ENCODE data around the gene LTBP3.

LTBP3 gene

DNA sequence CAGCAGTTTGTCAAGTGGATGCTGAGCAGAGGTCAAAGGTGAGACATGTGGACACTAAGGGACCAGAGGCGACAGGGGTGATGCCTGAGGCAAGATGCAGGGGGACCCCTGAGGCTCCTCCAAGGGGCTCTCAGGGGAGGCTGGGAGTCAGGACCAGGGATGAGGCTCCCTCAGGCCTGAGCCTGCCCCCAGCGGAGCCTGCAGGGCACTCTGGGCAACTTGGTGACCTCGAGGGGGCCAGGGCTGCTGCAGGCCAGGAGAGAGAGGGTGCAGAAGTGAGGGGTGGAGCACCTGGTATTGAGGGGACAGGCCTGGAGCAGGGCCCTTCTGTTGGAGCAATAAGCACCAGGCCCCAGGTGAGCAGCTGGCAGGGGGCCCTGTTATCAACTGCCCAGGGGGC, 23.8 kb upstream of the LTBP3 start:
- Histone ChIP-seq H3K4me1 (no peaks in the 10 kb centered on the region), H3K9ac (no peak overlapping the region), H3K79me2 (no peaks in the 10 kb centered on the region), H2AFZ (no peak overlapping the region), H3K9me3 (ENCODE audit: control insufficient read depth, low read length) (no peaks in the 10 kb centered on the region), H3K4me2 (ENCODE audit: low read length) (no peak overlapping the region), H3K4me3 (ENCODE audit: low read depth, low read length) (no peak overlapping the region), H3K36me3 (ENCODE audit: control insufficient read depth, insufficient read depth, low read length) (no peaks in the 10 kb centered on the region), H3K27ac (no peak overlapping the region), H3K27me3 (ENCODE audit: control insufficient read depth, insufficient read depth, low read length) (no peaks in the 10 kb centered on the region)
- TF ChIP-seq CTCF (IDR thresholded peaks at IDR 0.05), result no peak

GRCh38 chr11:65580756-65581155, 22.6 kb upstream of the LTBP3 start:
- H3K27me3 ChIP-seq (ENCODE audit: control insufficient read depth, insufficient read depth, low read length), result no peaks in the 10 kb centered on the region
- no peaks in the 10 kb centered on the region for H3K9me3 ChIP-seq (ENCODE audit: control insufficient read depth, low read length)
- H3K4me2 ChIP-seq (ENCODE audit: low read length), result no peak overlapping the region
- H3K36me3 ChIP-seq (ENCODE audit: control insufficient read depth, insufficient read depth, low read length), result no peaks in the 10 kb centered on the region
- TF ChIP-seq CTCF (IDR thresholded peaks at IDR 0.05), result no peak
- no peaks in the 10 kb centered on the region for H3K79me2 ChIP-seq
- H3K9ac ChIP-seq, result no peak overlapping the region
- H2AFZ ChIP-seq, result no peak overlapping the region
- H3K27ac ChIP-seq, result no peak overlapping the region
- H3K4me1 ChIP-seq, result no peaks in the 10 kb centered on the region
- no peak overlapping the region for H3K4me3 ChIP-seq (ENCODE audit: low read depth, low read length)

DNA sequence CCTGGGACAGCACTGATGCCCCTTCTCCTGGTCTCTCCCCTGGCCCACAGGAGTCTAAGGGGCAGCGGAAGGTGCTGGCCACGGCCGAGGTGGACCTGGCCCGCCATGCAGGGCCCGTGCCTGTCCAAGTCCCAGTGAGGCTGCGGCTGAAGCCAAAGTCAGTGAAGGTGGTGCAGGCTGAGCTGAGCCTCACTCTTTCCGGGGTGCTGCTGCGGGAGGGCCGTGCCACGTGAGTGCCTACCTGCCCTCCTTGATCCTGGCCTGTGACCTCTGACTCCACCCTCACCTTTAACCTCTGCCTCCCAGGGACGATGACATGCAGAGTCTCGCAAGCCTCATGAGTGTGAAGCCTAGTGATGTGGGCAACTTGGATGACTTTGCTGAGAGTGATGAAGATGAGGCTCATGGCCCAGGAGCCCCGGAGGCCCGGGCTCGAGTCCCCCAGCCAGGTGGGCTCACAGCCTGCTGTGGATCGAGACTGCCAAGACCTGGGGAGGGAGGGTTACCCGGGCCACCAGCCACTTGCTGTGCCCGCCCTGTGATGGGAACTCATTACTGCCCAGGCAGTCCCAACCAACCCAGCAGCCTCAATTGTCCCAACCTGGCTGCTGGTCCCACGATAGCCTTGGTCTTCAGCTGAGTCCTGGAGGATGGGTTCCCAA, 22.0 kb upstream of the LTBP3 start:
- no peak overlapping the region for H3K27ac ChIP-seq

DNA sequence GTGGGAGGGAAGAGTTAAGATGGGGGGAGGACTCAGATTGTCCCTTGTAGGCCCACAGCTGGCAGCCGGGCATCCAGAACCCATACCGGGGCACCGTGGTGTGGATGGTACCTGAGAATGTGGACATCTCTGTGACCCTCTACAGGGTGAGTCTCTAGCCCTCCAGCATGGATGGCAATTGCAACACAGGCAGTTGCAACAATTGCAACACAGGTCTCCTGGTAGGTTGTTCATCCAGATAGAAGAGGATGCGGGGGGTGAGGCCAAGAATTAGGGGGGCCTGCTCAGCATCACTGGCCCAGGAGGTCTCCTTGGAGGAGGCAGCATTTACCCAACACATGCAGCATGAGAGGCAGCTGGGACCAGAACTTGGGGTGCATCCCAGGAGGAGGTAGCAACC, 21.1 kb upstream of the LTBP3 start:
- Histone ChIP-seq H3K4me2 (ENCODE audit: low read length) (no peak overlapping the region), H3K4me3 (ENCODE audit: low read depth, low read length) (no peak overlapping the region), H3K27ac (no peak overlapping the region), H3K36me3 (ENCODE audit: control insufficient read depth, insufficient read depth, low read length) (no peaks in the 10 kb centered on the region), H3K4me1 (no peaks in the 10 kb centered on the region), H3K79me2 (no peaks in the 10 kb centered on the region), H3K9ac (no peak overlapping the region), H3K9me3 (ENCODE audit: control insufficient read depth, low read length) (no peaks in the 10 kb centered on the region), H2AFZ (no peak overlapping the region), H3K27me3 (ENCODE audit: control insufficient read depth, insufficient read depth, low read length) (no peaks in the 10 kb centered on the region)
- TF ChIP-seq CTCF (IDR thresholded peaks at IDR 0.05), result no peak

More for the DNA sequence above, 22.0 kb upstream of the LTBP3 start:
- Histone ChIP-seq H2AFZ (no peak overlapping the region), H3K79me2 (no peaks in the 10 kb centered on the region), H3K9ac (no peak overlapping the region), H3K4me3 (ENCODE audit: low read depth, low read length) (no peak overlapping the region), H3K4me2 (ENCODE audit: low read length) (no peak overlapping the region), H3K4me1 (no peaks in the 10 kb centered on the region), H3K27me3 (ENCODE audit: control insufficient read depth, insufficient read depth, low read length) (no peaks in the 10 kb centered on the region), H3K36me3 (ENCODE audit: control insufficient read depth, insufficient read depth, low read length) (no peaks in the 10 kb centered on the region), H3K9me3 (ENCODE audit: control insufficient read depth, low read length) (no peaks in the 10 kb centered on the region)
- TF ChIP-seq CTCF (IDR thresholded peaks at IDR 0.05), result no peak

DNA sequence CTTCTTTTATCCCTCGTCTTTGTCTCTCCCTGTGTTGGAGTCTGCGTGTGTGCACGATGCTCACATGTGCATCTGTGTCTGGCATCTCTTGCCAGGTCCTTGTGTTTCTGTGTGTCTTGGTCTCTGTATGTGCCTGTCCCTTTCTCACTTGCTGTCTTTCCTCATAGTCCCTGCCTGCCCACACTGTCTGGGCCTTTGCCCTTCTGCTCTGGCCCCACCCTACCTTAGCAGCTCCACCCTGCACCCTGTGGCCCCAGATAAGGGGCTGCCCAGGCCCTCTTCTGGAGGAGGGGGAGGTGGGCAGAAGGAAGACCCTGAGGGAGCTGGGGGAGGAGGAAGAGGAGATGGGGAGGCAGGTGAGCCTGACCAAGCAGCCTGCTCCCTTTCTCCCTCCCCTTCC, 20.5 kb upstream of the LTBP3 start:
- H3K27ac ChIP-seq, result no peak overlapping the region
- H3K27me3 ChIP-seq (ENCODE audit: control insufficient read depth, insufficient read depth, low read length), result no peaks in the 10 kb centered on the region
- no peak overlapping the region for H3K4me2 ChIP-seq (ENCODE audit: low read length)
- H3K79me2 ChIP-seq, result no peaks in the 10 kb centered on the region
- no peaks in the 10 kb centered on the region for H3K9me3 ChIP-seq (ENCODE audit: control insufficient read depth, low read length)
- H2AFZ ChIP-seq, result no peak overlapping the region
- peaks cover under 1% of the 10 kb centered on the region for H3K4me1 ChIP-seq
- H3K36me3 ChIP-seq (ENCODE audit: control insufficient read depth, insufficient read depth, low read length), result no peaks in the 10 kb centered on the region
- no peak overlapping the region for H3K9ac ChIP-seq
- no peak for TF ChIP-seq CTCF (IDR thresholded peaks at IDR 0.05)
- no peak overlapping the region for H3K4me3 ChIP-seq (ENCODE audit: low read depth, low read length)

Measured in parathyroid adenoma (tissue), 2 donors.